ENCODE measurements around the gene BEAN1. TPM values are rescaled to one million over a fixed set of nuclear protein-coding genes. Genes with fewer than 3 reads are reported as not detected.

BEAN1 gene
- total and polyA plus RNA-seq, 8 donors, result 0.08 to 0.41 (median 0.14) TPM; not detected in 5

- no peaks in the 10 kb centered on the region for H3K36me3 ChIP-seq
- DNase-seq (no peak), FAIRE-seq (no peak), ATAC-seq (no peak)
- H3K4me3 ChIP-seq, result no peak overlapping the region
- intact Hi-C loops (cut with DNase I), result no loop called here
- no peaks in the 10 kb centered on the region for H3K4me1 ChIP-seq
- H3K27ac ChIP-seq, result no peak overlapping the region
- no peaks in the 10 kb centered on the region for H3K27me3 ChIP-seq
- H3K9me3 ChIP-seq, result no peaks in the 10 kb centered on the region
- no peak for TF ChIP-seq CTCF (IDR thresholded peaks at IDR 0.05)
- 93% methylated on average over 12 of the region's 12 CpGs for WGBS, 2 donors
These were observed 59.2 kb downstream of the BEAN1 start for GRCh38 chr16:66486199-66486772.

GRCh38 chr16:66486773-66487579 lies 59.9 kb downstream of the BEAN1 start:
- ATAC-seq (peak in 3 of 4 donors; percentile 7 to 57 (median 53)), FAIRE-seq (no peak), DNase-seq (peak in 1 of 6 donors; percentile 37)
- H3K9me3 ChIP-seq, result no peaks in the 10 kb centered on the region
- no peak overlapping the region for H3K27ac ChIP-seq
- WGBS, 2 donors, result 86 to 94% methylated on average over 3 of the region's 3 CpGs
- no peaks in the 10 kb centered on the region for H3K27me3 ChIP-seq
- H3K36me3 ChIP-seq, result no peaks in the 10 kb centered on the region
- no peak for TF ChIP-seq CTCF (IDR thresholded peaks at IDR 0.05)
- no peak overlapping the region for H3K4me3 ChIP-seq
- no peaks in the 10 kb centered on the region for H3K4me1 ChIP-seq
- intact Hi-C loops (cut with DNase I), result no loop called here

GRCh38 chr16:66487580-66488275 lies 60.6 kb downstream of the BEAN1 start:
- Histone ChIP-seq H3K9me3 (no peaks in the 10 kb centered on the region), H3K27ac (no peak overlapping the region), H3K4me3 (no peak overlapping the region), H3K36me3 (no peaks in the 10 kb centered on the region), H3K4me1 (no peaks in the 10 kb centered on the region), H3K27me3 (no peaks in the 10 kb centered on the region)
- intact Hi-C loops (cut with DNase I), result no loop called here
- no peak for ATAC-seq
- no peak for FAIRE-seq
- 69 to 76% methylated on average over 5 of the region's 5 CpGs for WGBS, 2 donors
- no peak for DNase-seq
- no peak for TF ChIP-seq CTCF (IDR thresholded peaks at IDR 0.05)

GRCh38 chr16:66488505-66488904 lies 61.4 kb downstream of the BEAN1 start:
- intact Hi-C loops (cut with DNase I), result no loop called here
- no peaks in the 10 kb centered on the region for H3K4me1 ChIP-seq
- no peak for TF ChIP-seq CTCF (IDR thresholded peaks at IDR 0.05)
- no peaks in the 10 kb centered on the region for H3K9me3 ChIP-seq
- ATAC-seq (no peak), DNase-seq (no peak), FAIRE-seq (no peak)
- H3K4me3 ChIP-seq, result no peak overlapping the region
- H3K27ac ChIP-seq, result no peak overlapping the region
- H3K27me3 ChIP-seq, result no peaks in the 10 kb centered on the region
- H3K36me3 ChIP-seq, result no peaks in the 10 kb centered on the region
- WGBS, 2 donors, result 98 to 100% methylated on average over 1 of the region's 1 CpG

All from pancreas (tissue), 10 donors.